Endothelial cell of umbilical vein (primary cell): ENCODE measurements around the gene HDAC4. TPM values are rescaled to one million over a fixed set of nuclear protein-coding genes. Genes with fewer than 3 reads are reported as not detected.

Experiments used
- BruUV-seq: library from RNA; stranded (reverse); fragments of 400-500 nt; replicated peaks from 2 replicates; lab custom pipeline; 2021; lab: Mats Ljungman, UMichigan
- CTCF ChIA-PET: fragments of 300-600, 350-600 bp; sonication (Branson Sonifier 250); formaldehyde crosslinking; loops from one replicate; lab custom pipeline; 2021; ENCODE audit warnings: antibody characterized with exemption, inconsistent platforms; lab: Charles Lee
- POLR2A ChIA-PET: fragments of 300-600, 350-600 bp; sonication (Branson Sonifier 250); formaldehyde crosslinking; loops from one replicate; lab custom pipeline; 2021; ENCODE audit warnings: antibody characterized with exemption, inconsistent platforms; lab: Charles Lee
- DNase-seq: peaks from one replicate; pipeline ENCODE4 v3.0.0-alpha.2; 2011; ENCODE audit warnings: low read depth, low spot score
- FAIRE-seq: peaks from 2 replicates; lab custom pipeline; 2011; peaks lifted over from hg19 to GRCh38; lab: Jason Lieb, UNC
- H2AFZ ChIP-seq: 2 replicates; pipeline ENCODE4 v1.6.0; 2012; ENCODE audit warnings: low read depth, low read length, control low read depth, inconsistent platforms
- H3K27ac ChIP-seq: 2 replicates; pipeline ENCODE4 v1.5.1; 2011; ENCODE audit warnings: low read depth, mild to moderate bottlenecking, control low read depth, low read length, moderate library complexity; ENCODE audit not compliant: insufficient read depth
- H3K27me3 ChIP-seq, 2 experiments: 2 replicates each; pipeline versions ENCODE4 v1.6.0 to v1.6.1; 2011; ENCODE audit warnings: low read length in 2 of 2, mixed read lengths in 1 of 2; ENCODE audit not compliant: control insufficient read depth in 2 of 2, insufficient read depth in 2 of 2
- H3K36me3 ChIP-seq, 2 experiments: 2 replicates in 1 of 2; 3 replicates in 1 of 2; pipeline ENCODE4 v1.5.1; 2011; ENCODE audit warnings: low read length in 2 of 2, mild to moderate bottlenecking in 1 of 2, moderate library complexity in 1 of 2; ENCODE audit not compliant: control insufficient read depth in 2 of 2, insufficient read depth in 2 of 2; ENCODE audit errors: extremely low read depth in 1 of 2
- H3K4me1 ChIP-seq: 3 replicates; pipeline ENCODE4 v1.5.1; 2011; ENCODE audit warnings: mild to moderate bottlenecking, low read length; ENCODE audit not compliant: control insufficient read depth, insufficient read depth; ENCODE audit errors: extremely low read depth
- H3K4me2 ChIP-seq: 2 replicates; pipeline ENCODE4 v1.6.1; 2011; ENCODE audit warnings: low read length, control low read depth, mixed read lengths; ENCODE audit not compliant: insufficient read depth
- H3K4me3 ChIP-seq, 3 experiments: fragments of 200-600 bp in 1 of 3; sonication (generic), shearing (Covaris generic) in 1 of 3; replicated peaks in 1 of 3; 2 replicates each; pipeline ENCODE4 v1.5.1; 2011 to 2016; ENCODE audit warnings: control low read depth in 3 of 3, low read length in 3 of 3, mild to moderate bottlenecking in 2 of 3, inconsistent platforms in 1 of 3, low read depth in 1 of 3, moderate library complexity in 1 of 3; ENCODE audit not compliant: insufficient read depth in 1 of 3
- H3K79me2 ChIP-seq: 2 replicates; pipeline ENCODE4 v1.6.0; 2012; ENCODE audit warnings: low read length, inconsistent platforms; ENCODE audit not compliant: control insufficient read depth, insufficient read depth
- H3K9ac ChIP-seq: replicated peaks from 2 replicates; pipeline ENCODE3; 2011; ENCODE audit warnings: low read length, control low read depth; ENCODE audit not compliant: insufficient read depth; ENCODE audit errors: extremely low read depth
- H3K9me1 ChIP-seq: replicated peaks from 3 replicates; pipeline ENCODE4 v1.6.0; 2011; ENCODE audit warnings: mild to moderate bottlenecking, low read length; ENCODE audit not compliant: control insufficient read depth, insufficient read depth; ENCODE audit errors: extremely low read depth
- H3K9me3 ChIP-seq: replicated peaks from 2 replicates; pipeline ENCODE4 v1.5.1; 2012; ENCODE audit warnings: low read length, inconsistent platforms; ENCODE audit not compliant: control insufficient read depth, insufficient read depth
- H4K20me1 ChIP-seq: replicated peaks from 2 replicates; pipeline ENCODE3; 2011; ENCODE audit warnings: mild to moderate bottlenecking, low read length; ENCODE audit not compliant: control insufficient read depth, insufficient read depth; ENCODE audit errors: extremely low read depth
- EZH2 ChIP-seq: IDR thresholded peaks from 2 replicates; pipeline ENCODE4 v1.6.1; 2012; ENCODE audit warnings: borderline replicate concordance, low read depth, mild to moderate bottlenecking, moderate library complexity, low read length, inconsistent platforms; ENCODE audit not compliant: severe bottlenecking
- FOS ChIP-seq: IDR thresholded peaks from 2 replicates; pipeline ENCODE4 v1.6.1; 2011; ENCODE audit warnings: mild to moderate bottlenecking, low read length, moderate library complexity, borderline replicate concordance; ENCODE audit not compliant: insufficient read depth
- GATA2 ChIP-seq: IDR thresholded peaks from 2 replicates; pipeline ENCODE4 v1.7.0; 2011; ENCODE audit warnings: low read depth, mild to moderate bottlenecking, moderate library complexity, mixed read lengths, low read length; ENCODE audit not compliant: insufficient read length, insufficient read depth
- JUN ChIP-seq: IDR thresholded peaks from 2 replicates; pipeline ENCODE4 v1.6.1; 2011; ENCODE audit warnings: borderline replicate concordance, low read depth; ENCODE audit not compliant: insufficient read length, insufficient read depth
- MYC ChIP-seq: IDR thresholded peaks from one replicate; pipeline ENCODE4 v1.6.1; 2011; ENCODE audit warnings: mild to moderate bottlenecking, low read depth, low read length
- POLR2A ChIP-seq: IDR thresholded peaks from 2 replicates; pipeline ENCODE4 v1.6.1; 2012; ENCODE audit warnings: low read depth, mild to moderate bottlenecking, control low read depth, low read length
- POLR2AphosphoS5 ChIP-seq: IDR thresholded peaks from 2 replicates; pipeline ENCODE4 v1.6.1; 2012; ENCODE audit warnings: low read depth, mild to moderate bottlenecking, control low read depth, low read length, moderate library complexity; ENCODE audit not compliant: insufficient read depth
- dilution Hi-C: fragments of 300-500 bp; cut with MboI; formaldehyde crosslinking; loops from one replicate; pipeline ENCODE4 v1.15.0; 2019; ENCODE audit warnings: low sequenced_read_pairs; ENCODE audit not compliant: extremely low pct_ligation_motif_present
- intact Hi-C: fragments of 100-400 bp; cut with micrococcal nuclease; formaldehyde crosslinking; loops from one replicate; pipeline ENCODE4 v1.10.0; 2022
- polyA plus RNA-seq, 4 experiments: library from polyadenylated mRNA; depleted of rRNA in 3 of 4; stranded (reverse) in 3 of 4; unstranded in 1 of 4; fragments of >200 nt; gene quantifications; 2 replicates each; pipeline versions ENCODE4 v1.2.1 to v1.2.3, GENCODE V29; 2011 to 2012; ENCODE audit warnings: missing spikeins in 1 of 4
- total RNA-seq: library from RNA; stranded (reverse); gene quantifications from 2 replicates; pipeline ENCODE4 v1.2.3, GENCODE V29; 2021
- TF ChIP-seq, protein P1 (sequence below): IDR thresholded peaks from 2 replicates; pipeline ENCODE4 v1.6.1; 2011; ENCODE audit not compliant: insufficient read depth, insufficient read length
- TF ChIP-seq, protein P2 (sequence below), 2 donors: IDR thresholded peaks; 1 replicate in 1 of 2; 2 replicates in 1 of 2; pipeline ENCODE4 v1.5.1; 2011; ENCODE audit warnings: low read length in 2 of 2, mild to moderate bottlenecking in 2 of 2, moderate library complexity in 2 of 2, control low read depth in 1 of 2, inconsistent platforms in 1 of 2, low read depth in 1 of 2; ENCODE audit not compliant: insufficient read depth in 1 of 2; ENCODE audit errors: extremely low read depth in 1 of 2

The HDAC4 gene
- total and polyA plus RNA-seq, 2 donors (not counting 3 experiments of a cell fraction or from before 2014, with no cell fraction given), result 13.4 to 33.0 TPM

DNA sequence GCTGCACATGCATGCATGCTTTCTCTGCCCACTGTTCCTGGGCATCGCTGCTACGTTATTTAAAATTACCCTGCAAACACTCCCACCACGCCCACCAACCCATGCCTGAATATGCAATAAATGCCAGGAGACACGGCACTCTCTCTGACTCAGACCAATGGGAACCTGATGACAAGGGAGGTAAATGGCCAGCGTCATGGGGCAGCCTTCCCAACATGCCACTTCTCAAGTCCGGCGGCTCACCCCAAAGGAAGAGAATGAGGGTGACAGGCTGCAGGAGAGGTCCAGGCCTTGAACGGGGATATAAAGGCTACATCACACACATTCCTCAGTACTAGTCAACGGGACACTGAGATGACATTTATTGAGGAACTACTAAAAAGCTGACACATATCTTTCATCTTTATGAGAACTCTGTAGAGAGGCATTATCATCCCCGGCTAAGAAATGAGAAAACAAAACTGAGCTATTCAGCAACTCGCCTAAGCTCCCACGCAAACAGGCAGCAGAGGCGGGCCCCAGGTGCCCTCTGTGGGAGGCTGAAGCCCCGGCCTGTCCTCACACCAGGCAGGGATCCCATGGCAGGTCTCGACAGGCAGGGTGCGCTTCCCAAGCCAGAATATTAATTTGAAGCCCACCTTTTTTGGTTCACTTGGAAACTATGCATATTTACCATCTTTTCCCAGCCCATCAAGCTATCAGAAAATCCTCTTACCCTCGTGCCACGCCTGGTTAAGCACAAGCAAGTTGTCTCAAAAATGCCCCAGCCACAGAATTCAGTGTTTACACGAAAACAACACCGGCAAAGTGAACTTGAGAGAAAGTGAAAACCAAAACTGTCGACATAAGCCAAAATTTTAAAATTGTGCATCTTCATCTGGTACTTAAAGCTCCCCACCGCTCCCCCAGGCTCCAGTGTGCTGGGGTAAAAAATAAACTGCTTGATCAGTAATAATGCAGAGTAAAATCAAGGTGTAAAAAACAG, 166.3 kb downstream of the HDAC4 start:
- Histone ChIP-seq H3K27me3 (no peaks in the 10 kb centered on the region), H2AFZ (no peak overlapping the region), H3K9me1 (no peaks in the 10 kb centered on the region), H3K27ac (no peak overlapping the region), H3K4me1 (no peaks in the 10 kb centered on the region), H4K20me1 (no peaks in the 10 kb centered on the region), H3K36me3 (no peaks in the 10 kb centered on the region), H3K79me2 (no peaks in the 10 kb centered on the region), H3K4me3 (no peak overlapping the region), H3K4me2 (no peak overlapping the region), H3K9me3 (no peaks in the 10 kb centered on the region), H3K9ac (no peak overlapping the region)
- FAIRE-seq (no peak), DNase-seq (no peak)
- dilution Hi-C loops, result no loop called here
- no TSS peak for BruUV-seq
- intact Hi-C loops, result no loop called here
- TF ChIP-seq FOS, result no peak
- ChIA-PET POLR2A (no interaction called here), CTCF (interaction anchor here (1.0 kb wide), 1 partner anchor 18 kb away, joined by 3 read pairs; no protein-coding TSS in a partner anchor)

DNA sequence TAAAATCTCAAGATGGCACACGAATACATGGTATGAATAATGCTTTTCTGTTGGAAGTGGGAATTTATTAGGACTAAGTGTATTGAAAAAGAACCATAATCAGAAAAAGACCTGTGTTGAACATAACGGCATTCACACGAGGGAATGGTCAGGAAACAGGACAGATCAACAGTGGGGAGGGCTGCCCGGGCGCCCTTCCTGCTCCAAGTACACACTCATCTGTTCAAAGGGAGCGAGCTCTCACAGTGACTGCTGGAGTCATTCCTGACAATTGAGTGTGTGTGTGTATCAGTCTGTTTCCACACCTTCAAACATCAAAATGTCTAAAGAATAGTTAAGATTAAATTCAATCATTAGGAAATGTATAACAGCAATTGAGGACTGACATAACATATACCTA, 167.2 kb downstream of the HDAC4 start:
- Histone ChIP-seq H3K27ac (no peak overlapping the region), H4K20me1 (no peaks in the 10 kb centered on the region), H3K79me2 (no peaks in the 10 kb centered on the region), H3K4me1 (no peaks in the 10 kb centered on the region), H3K9me1 (no peaks in the 10 kb centered on the region), H3K4me2 (no peak overlapping the region), H3K4me3 (no peak overlapping the region), H3K36me3 (no peaks in the 10 kb centered on the region), H3K27me3 (no peaks in the 10 kb centered on the region), H3K9ac (no peak overlapping the region), H3K9me3 (no peaks in the 10 kb centered on the region), H2AFZ (no peak overlapping the region)
- DNase-seq (no peak), FAIRE-seq (no peak)
- ChIA-PET POLR2A (no interaction called here), CTCF (no interaction called here)
- intact Hi-C loops (no loop called here), dilution Hi-C loops (no loop called here)
- BruUV-seq, result no TSS peak
- no peak for TF ChIP-seq JUN
- no peak for TF ChIP-seq POLR2A
- TF ChIP-seq FOS, result no peak
- no peak for TF ChIP-seq POLR2AphosphoS5
- TF ChIP-seq EZH2, result no peak
- TF ChIP-seq GATA2, result no peak
- TF ChIP-seq MYC, result no peak
- TF ChIP-seq, protein P1, sequence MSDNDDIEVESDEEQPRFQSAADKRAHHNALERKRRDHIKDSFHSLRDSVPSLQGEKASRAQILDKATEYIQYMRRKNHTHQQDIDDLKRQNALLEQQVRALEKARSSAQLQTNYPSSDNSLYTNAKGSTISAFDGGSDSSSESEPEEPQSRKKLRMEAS, result no peak
- TF ChIP-seq, protein P2, sequence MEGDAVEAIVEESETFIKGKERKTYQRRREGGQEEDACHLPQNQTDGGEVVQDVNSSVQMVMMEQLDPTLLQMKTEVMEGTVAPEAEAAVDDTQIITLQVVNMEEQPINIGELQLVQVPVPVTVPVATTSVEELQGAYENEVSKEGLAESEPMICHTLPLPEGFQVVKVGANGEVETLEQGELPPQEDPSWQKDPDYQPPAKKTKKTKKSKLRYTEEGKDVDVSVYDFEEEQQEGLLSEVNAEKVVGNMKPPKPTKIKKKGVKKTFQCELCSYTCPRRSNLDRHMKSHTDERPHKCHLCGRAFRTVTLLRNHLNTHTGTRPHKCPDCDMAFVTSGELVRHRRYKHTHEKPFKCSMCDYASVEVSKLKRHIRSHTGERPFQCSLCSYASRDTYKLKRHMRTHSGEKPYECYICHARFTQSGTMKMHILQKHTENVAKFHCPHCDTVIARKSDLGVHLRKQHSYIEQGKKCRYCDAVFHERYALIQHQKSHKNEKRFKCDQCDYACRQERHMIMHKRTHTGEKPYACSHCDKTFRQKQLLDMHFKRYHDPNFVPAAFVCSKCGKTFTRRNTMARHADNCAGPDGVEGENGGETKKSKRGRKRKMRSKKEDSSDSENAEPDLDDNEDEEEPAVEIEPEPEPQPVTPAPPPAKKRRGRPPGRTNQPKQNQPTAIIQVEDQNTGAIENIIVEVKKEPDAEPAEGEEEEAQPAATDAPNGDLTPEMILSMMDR (IDR thresholded peaks at IDR 0.05; ENCODE audit: extremely low read depth in 1 of 2, insufficient read depth in 1 of 2, low read depth in 1 of 2, low read length in 2 of 2), result no peak
